Stomach smooth muscle (tissue), 2 donors: ENCODE results near the gene LMO1.

ENCODE experiments used
- H3K27ac ChIP-seq: one replicate; pipeline ENCODE4 v1.7.0; 2013; ENCODE audit warnings: mild to moderate bottlenecking, low read length, inconsistent platforms
- H3K27me3 ChIP-seq, 2 donors: one replicate each; pipeline ENCODE4 v1.7.0; 2013; ENCODE audit warnings: low read length in 2 of 2; ENCODE audit not compliant: insufficient read depth in 2 of 2, control insufficient read depth in 1 of 2
- H3K36me3 ChIP-seq, 2 donors: one replicate each; pipeline ENCODE4 v1.7.0; 2013; ENCODE audit warnings: low read length in 2 of 2; ENCODE audit not compliant: control insufficient read depth in 2 of 2, insufficient read depth in 2 of 2
- H3K4me1 ChIP-seq: one replicate; pipeline ENCODE4 v1.7.0; 2013; ENCODE audit warnings: low read length; ENCODE audit not compliant: control insufficient read depth, insufficient read depth
- H3K4me3 ChIP-seq, 2 donors: one replicate each; pipeline ENCODE4 v1.7.0; 2013; ENCODE audit warnings: low read length in 2 of 2
- H3K9ac ChIP-seq, 2 donors: one replicate each; pipeline ENCODE4 v1.7.0; 2013; ENCODE audit warnings: low read length in 2 of 2, mild to moderate bottlenecking in 1 of 2
- H3K9me3 ChIP-seq, 2 donors: one replicate each; pipeline ENCODE4 v1.7.0; 2013; ENCODE audit warnings: low read length in 2 of 2; ENCODE audit not compliant: control insufficient read depth in 2 of 2
- donor health status: healthy.
- donor health status: Pancreatic carcinoma.

LMO1 gene

GRCh38 chr11:8256271-8257002, 7.2 kb downstream of the LMO1 start:
- Histone ChIP-seq H3K9me3 (no peaks in the 10 kb centered on the region), H3K27me3 (peaks cover 0 to 2% of the 10 kb centered on the region in 2 donors), H3K4me1 (peaks cover 32% of the 10 kb centered on the region), H3K27ac (peak overlapping the region; percentile 98), H3K9ac (no peak overlapping the region), H3K36me3 (no peaks in the 10 kb centered on the region), H3K4me3 (no peak overlapping the region)

GRCh38 chr11:8253566-8253965, 10.1 kb downstream of the LMO1 start:
- Histone ChIP-seq H3K4me3 (no peak overlapping the region), H3K36me3 (no peaks in the 10 kb centered on the region), H3K9me3 (no peaks in the 10 kb centered on the region), H3K4me1 (peaks cover 14% of the 10 kb centered on the region), H3K9ac (no peak overlapping the region), H3K27ac (no peak overlapping the region), H3K27me3 (no peaks in the 10 kb centered on the region)

DNA sequence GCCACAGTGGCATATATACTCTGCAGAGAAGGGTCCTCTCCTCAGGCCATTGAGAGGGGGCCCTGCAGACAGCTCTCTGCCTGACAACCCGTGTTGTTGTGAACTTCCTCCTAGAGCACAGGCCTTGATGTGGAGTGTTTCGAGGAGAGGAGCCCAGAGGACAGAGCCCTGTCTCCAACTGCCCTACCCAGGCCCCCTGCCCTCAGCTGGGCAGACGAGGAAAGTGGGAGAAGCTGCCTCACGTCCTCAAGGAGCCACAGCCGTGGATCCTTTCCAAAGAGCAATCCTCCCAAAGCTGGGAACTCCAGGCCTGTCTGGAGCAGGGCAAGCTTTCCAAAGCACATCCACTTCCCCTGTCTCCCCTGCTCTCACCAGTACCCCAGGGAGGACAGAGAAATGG, 10.7 kb downstream of the LMO1 start:
- H3K4me1 ChIP-seq = peaks cover 9% of the 10 kb centered on the region
- H3K36me3 ChIP-seq = no peaks in the 10 kb centered on the region
- H3K27ac ChIP-seq = no peak overlapping the region
- no peak overlapping the region for H3K4me3 ChIP-seq
- H3K9ac ChIP-seq = no peak overlapping the region
- H3K27me3 ChIP-seq = no peaks in the 10 kb centered on the region
- no peaks in the 10 kb centered on the region for H3K9me3 ChIP-seq

DNA sequence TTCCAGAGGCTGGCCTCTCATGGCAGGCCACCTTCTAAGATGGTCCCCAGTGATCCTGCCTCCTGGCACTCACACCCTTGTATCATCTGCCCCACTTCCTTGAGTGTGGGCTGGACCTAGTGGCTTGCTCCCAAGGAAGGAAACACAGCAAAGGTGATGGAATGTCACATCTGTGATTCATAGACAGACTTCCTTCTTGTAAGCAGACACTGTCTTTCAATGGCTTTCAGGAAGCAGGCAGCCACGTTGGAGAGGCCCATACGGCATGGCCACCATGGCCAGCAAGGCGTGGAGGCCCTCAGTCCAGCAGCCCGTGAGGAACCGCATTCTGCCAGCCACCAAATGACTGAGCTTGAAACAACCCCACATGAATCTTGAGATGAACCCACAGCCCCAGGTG, 11.3 kb downstream of the LMO1 start:
- H3K9me3 ChIP-seq = no peaks in the 10 kb centered on the region
- no peak overlapping the region for H3K27ac ChIP-seq
- H3K4me3 ChIP-seq = no peak overlapping the region
- H3K36me3 ChIP-seq = no peaks in the 10 kb centered on the region
- H3K27me3 ChIP-seq = no peaks in the 10 kb centered on the region
- H3K9ac ChIP-seq = no peak overlapping the region
- peaks cover 5% of the 10 kb centered on the region for H3K4me1 ChIP-seq

- Histone ChIP-seq H3K9me3 (no peaks in the 10 kb centered on the region), H3K27ac (no peak overlapping the region), H3K27me3 (no peaks in the 10 kb centered on the region), H3K36me3 (no peaks in the 10 kb centered on the region), H3K4me1 (peaks cover 2% of the 10 kb centered on the region), H3K9ac (no peak overlapping the region), H3K4me3 (no peak overlapping the region)
Measured at GRCh38 chr11:8251616-8252295, 11.9 kb downstream of the LMO1 start.

DNA sequence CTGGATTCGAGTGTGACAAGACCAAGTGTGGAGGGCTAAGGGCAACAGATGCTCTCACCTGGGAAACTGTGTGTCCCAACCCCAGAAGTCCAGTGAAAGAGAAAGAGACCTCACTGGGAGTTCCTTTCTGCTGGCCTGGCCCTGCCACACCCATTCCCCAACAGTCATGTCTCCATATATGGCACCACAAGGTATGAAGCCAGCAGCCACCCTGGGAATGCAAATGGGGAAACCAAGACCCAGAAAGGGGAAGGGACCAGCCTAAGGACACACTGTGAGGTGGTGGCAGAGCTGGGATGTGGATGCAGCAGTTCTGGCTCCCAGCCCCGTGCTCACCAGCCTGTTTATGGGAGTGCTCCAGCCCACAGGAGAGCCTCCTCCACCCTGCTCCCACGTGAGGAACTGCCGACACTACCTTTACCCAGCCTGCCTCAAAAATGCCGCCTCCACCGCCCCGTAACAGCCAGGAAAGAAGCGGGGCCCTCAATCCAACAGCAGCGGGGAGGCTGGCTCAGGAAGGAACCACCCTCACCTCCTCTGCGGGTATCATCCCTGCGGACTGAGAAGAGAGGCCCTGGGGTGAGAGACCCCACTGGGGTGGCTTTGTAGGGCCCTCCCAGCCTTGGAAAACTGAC, 12.6 kb downstream of the LMO1 start:
- Histone ChIP-seq H3K27ac (no peak overlapping the region), H3K9me3 (no peaks in the 10 kb centered on the region), H3K4me1 (peaks cover 2% of the 10 kb centered on the region), H3K4me3 (no peak overlapping the region), H3K9ac (no peak overlapping the region), H3K27me3 (no peaks in the 10 kb centered on the region), H3K36me3 (no peaks in the 10 kb centered on the region)

DNA sequence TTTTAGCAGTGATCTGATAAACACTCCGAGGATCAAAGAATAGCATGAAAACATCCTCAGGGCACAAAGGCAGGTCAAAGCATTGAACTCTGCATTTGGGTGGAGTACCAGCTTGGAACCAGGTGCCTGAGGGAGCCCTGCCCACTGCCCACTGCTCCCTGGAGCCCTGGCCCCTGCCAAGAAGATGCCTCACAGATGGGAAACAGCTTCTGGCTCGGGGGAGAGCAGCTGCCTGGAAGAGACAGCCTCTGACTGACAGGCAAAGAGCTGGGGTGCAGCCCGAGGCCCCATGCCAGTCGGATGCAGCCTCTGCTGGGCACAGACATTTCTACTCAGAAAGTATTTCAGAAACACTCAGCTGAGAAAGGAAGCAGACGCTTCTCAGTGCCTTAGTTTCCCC, 13.2 kb downstream of the LMO1 start:
- H3K36me3 ChIP-seq = no peaks in the 10 kb centered on the region
- no peaks in the 10 kb centered on the region for H3K27me3 ChIP-seq
- H3K27ac ChIP-seq = no peak overlapping the region
- peaks cover 2% of the 10 kb centered on the region for H3K4me1 ChIP-seq
- no peak overlapping the region for H3K9ac ChIP-seq
- H3K9me3 ChIP-seq = no peaks in the 10 kb centered on the region
- H3K4me3 ChIP-seq = no peak overlapping the region

DNA sequence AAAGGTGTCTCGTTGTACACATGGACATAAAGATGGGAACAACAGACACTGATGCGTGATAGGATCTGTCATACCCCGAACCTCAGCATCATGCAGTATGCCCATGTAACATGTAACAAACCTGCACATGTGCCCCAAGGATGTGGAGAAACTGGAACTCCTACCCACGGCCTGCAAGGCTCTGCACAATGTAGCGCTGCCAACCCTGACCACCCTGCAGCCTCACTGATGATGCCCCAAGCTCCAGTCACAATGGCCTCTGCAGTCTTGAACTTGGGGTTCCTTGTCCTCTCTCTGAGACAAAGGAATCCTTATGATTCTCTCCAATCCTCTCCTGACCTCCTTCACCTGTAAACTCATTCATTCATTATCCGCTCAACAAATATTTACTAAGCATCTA, 14.2 kb downstream of the LMO1 start:
- Histone ChIP-seq H3K9ac (no peak overlapping the region), H3K36me3 (no peaks in the 10 kb centered on the region), H3K27me3 (no peaks in the 10 kb centered on the region), H3K9me3 (no peaks in the 10 kb centered on the region), H3K27ac (no peak overlapping the region), H3K4me1 (peaks cover 2% of the 10 kb centered on the region), H3K4me3 (no peak overlapping the region)

DNA sequence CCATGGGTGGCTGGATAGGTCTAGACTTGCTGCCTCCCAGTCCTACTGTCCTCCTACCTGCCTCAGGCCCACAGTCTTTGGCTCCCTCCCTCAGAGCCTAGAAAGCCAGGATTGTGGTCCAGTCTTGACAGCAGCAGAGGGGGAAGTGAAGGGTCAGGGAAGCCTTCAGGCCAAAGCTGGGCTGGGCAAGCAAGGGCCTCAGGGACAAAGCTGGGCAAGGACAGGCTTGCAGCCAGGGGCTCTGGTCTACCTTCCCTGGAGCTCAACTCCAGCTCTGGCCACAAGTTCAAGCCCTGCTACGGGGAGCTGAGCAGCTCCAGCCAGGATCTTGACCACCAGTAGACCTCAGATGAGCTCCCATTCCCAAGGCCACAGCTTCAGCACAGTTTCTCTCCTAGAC, 14.9 kb downstream of the LMO1 start:
- no peak overlapping the region for H3K27ac ChIP-seq
- H3K4me3 ChIP-seq = no peak overlapping the region
- H3K36me3 ChIP-seq = no peaks in the 10 kb centered on the region
- H3K4me1 ChIP-seq = peaks cover 2% of the 10 kb centered on the region
- H3K9me3 ChIP-seq = no peaks in the 10 kb centered on the region
- H3K9ac ChIP-seq = no peak overlapping the region
- no peaks in the 10 kb centered on the region for H3K27me3 ChIP-seq

DNA sequence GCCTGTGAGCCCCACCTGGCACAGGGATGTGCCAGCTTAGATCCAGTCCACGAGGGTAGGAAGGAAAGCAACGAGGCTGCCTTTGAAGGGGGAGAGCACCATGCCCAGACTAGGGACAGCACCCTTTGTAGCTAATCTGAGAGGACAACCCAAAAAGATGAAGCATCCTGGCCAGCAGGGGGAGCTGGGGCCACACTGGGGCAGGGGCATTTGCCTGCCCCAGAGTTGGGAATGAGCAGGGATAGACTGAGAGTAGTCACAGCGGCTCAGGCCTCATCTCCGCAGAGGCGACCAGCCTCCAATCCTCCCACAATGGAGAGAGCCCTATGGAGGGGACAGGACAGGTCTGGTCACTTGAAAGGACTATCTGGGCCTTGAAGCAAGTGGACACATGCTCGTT, 16.4 kb downstream of the LMO1 start:
- no peaks in the 10 kb centered on the region for H3K9me3 ChIP-seq
- no peaks in the 10 kb centered on the region for H3K27me3 ChIP-seq

GRCh38 chr11:8243458-8243857, 20.2 kb downstream of the LMO1 start:
- H3K9ac ChIP-seq = no peak overlapping the region
- H3K36me3 ChIP-seq = no peaks in the 10 kb centered on the region
- no peaks in the 10 kb centered on the region for H3K4me1 ChIP-seq
- no peak overlapping the region for H3K4me3 ChIP-seq
- no peaks in the 10 kb centered on the region for H3K9me3 ChIP-seq
- no peak overlapping the region for H3K27ac ChIP-seq
- H3K27me3 ChIP-seq = no peaks in the 10 kb centered on the region

More for the DNA sequence above, 16.4 kb downstream of the LMO1 start:
- no peaks in the 10 kb centered on the region for H3K36me3 ChIP-seq
- H3K27ac ChIP-seq = no peak overlapping the region
- H3K4me1 ChIP-seq = peaks cover 2% of the 10 kb centered on the region
- H3K4me3 ChIP-seq = no peak overlapping the region
- H3K9ac ChIP-seq = no peak overlapping the region
